Muscle layer of duodenum (tissue), 2 donors: ENCODE measurements around the gene ABL1.

Source experiments
- H3K27ac ChIP-seq: one replicate; pipeline ENCODE4 v1.7.0; 2013; ENCODE audit warnings: mild to moderate bottlenecking, low read length
- H3K27me3 ChIP-seq: one replicate; pipeline ENCODE4 v1.7.0; 2013; ENCODE audit warnings: low read depth, mild to moderate bottlenecking, control low read depth, low read length
- H3K36me3 ChIP-seq, 2 donors: one replicate each; pipeline ENCODE4 v1.7.0; 2013; ENCODE audit warnings: low read length in 2 of 2, control low read depth in 1 of 2, mild to moderate bottlenecking in 1 of 2; ENCODE audit not compliant: insufficient read depth in 2 of 2, control insufficient read depth in 1 of 2
- H3K4me1 ChIP-seq, 2 donors: one replicate each; pipeline ENCODE4 v1.7.0; 2013; ENCODE audit warnings: low read length in 2 of 2, mild to moderate bottlenecking in 2 of 2, control low read depth in 1 of 2, moderate library complexity in 1 of 2; ENCODE audit not compliant: insufficient read depth in 2 of 2, control insufficient read depth in 1 of 2
- H3K4me3 ChIP-seq, 2 donors: one replicate each; pipeline ENCODE4 v1.7.0; 2013; ENCODE audit warnings: low read length in 2 of 2, low read depth in 1 of 2, mild to moderate bottlenecking in 1 of 2
- H3K9me3 ChIP-seq, 2 donors: one replicate each; pipeline ENCODE4 v1.7.0; 2013; ENCODE audit warnings: low read length in 2 of 2, control low read depth in 1 of 2, mild to moderate bottlenecking in 1 of 2; ENCODE audit not compliant: control insufficient read depth in 1 of 2
- donor health status: healthy.

ABL1 gene

DNA sequence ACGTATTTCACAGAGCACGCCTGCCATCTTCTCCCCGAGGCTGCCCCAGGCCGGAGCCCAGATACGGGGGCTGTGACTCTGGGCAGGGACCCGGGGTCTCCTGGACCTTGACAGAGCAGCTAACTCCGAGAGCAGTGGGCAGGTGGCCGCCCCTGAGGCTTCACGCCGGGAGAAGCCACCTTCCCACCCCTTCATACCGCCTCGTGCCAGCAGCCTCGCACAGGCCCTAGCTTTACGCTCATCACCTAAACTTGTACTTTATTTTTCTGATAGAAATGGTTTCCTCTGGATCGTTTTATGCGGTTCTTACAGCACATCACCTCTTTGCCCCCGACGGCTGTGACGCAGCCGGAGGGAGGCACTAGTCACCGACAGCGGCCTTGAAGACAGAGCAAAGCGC lies 51.9 kb downstream of the ABL1 start:
- Histone ChIP-seq H3K4me1 (peaks cover 0 to 29% of the 10 kb centered on the region in 2 donors), H3K27ac (no peak overlapping the region), H3K4me3 (no peak overlapping the region), H3K9me3 (no peaks in the 10 kb centered on the region), H3K36me3 (peaks cover 58 to 90% of the 10 kb centered on the region in 2 donors), H3K27me3 (no peaks in the 10 kb centered on the region)

DNA sequence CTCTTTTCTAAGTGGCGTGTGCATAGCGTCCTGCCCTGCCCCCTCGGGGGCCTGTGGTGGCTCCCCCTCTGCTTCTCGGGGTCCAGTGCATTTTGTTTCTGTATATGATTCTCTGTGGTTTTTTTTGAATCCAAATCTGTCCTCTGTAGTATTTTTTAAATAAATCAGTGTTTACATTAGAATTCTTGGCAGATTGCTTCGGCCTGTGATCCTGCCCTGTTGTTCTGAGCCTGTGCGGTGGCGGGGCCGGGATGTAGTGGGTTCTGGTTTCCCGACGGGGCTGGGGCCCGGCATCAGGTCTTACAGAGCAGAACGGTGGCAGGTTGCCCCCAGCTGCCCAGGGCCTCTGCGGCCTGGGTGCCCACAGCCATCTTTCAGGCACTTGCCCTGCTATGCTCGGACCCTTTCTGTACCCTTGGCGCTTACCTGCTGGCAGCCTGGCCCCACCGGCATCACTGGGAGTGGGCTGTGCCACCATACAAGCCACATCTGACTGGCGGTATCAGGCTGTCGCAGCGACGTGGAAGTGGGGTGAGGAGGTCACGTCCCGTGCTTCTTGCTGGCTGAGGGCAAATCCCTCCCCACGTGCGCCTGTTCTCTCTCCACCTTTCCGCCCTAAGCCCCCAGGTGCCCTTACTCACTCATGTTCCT lies 52.6 kb downstream of the ABL1 start:
- H3K9me3 ChIP-seq, result no peaks in the 10 kb centered on the region
- no peaks in the 10 kb centered on the region for H3K27me3 ChIP-seq
- H3K27ac ChIP-seq, result no peak overlapping the region
- H3K4me1 ChIP-seq, result peaks cover 0 to 29% of the 10 kb centered on the region in 2 donors
- peaks cover 56 to 88% of the 10 kb centered on the region in 2 donors for H3K36me3 ChIP-seq
- H3K4me3 ChIP-seq, result no peak overlapping the region

DNA sequence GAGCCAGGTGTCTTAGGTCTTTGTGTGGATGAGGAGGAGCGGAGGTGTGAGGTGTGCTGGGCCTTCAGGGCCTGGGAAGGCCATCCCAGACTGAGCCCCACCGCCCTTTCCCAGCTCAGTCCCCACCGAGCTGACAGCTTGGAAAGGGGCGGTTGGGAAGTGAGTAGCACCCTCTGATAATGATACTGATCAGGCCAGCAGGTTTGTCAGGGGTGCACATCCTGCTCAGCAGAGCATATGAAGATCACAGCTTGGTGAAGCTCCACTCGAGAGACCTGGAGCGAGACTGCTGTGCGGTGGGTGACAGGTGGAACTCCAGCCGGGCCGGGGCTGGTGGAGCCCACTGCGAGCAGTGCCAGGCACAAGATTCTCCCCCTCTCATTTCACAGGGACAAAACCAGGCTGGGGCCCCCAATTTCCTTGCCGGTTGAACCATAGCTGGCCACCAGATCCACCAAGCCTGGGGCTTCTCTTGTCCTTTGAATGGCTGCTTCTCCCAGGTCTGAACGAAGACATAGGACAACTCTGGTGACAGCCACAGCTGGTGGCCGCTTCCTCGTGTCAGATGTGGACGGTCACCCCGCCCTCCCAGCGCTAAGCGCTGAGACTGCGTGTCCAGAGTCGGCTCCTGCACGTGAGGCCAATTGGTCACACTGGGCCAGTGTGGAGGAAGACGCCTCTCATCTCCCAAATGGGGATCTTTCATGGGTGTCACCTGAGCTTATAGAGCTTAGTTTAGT lies 53.3 kb downstream of the ABL1 start:
- H3K4me1 ChIP-seq, result peaks cover 0 to 34% of the 10 kb centered on the region in 2 donors
- peaks cover 62 to 87% of the 10 kb centered on the region in 2 donors for H3K36me3 ChIP-seq
- no peaks in the 10 kb centered on the region for H3K27me3 ChIP-seq
- H3K9me3 ChIP-seq, result no peaks in the 10 kb centered on the region
- H3K27ac ChIP-seq, result no peak overlapping the region
- H3K4me3 ChIP-seq, result no peak overlapping the region

DNA sequence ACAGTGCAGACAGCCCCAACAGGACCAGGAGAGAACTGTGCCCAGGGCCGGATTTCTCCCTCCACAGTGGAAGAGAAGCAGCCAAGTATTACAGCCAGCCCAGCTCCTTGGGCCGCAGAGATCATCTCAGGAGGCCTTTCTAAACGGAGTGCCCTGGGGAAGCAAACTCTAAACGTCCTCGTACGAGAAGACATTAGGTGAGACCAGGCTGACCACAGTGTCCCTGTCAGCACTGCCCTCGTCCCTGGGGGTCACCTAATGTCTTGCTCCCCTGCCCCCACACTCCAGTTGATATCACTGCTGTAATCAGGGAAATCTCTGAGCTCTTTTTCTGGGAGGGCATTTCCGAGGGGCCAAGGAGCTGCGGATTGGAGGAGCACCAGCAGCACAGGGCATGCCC lies 55.1 kb downstream of the ABL1 start:
- Histone ChIP-seq H3K27me3 (no peaks in the 10 kb centered on the region), H3K4me3 (no peak overlapping the region), H3K27ac (no peak overlapping the region), H3K4me1 (peaks cover 0 to 36% of the 10 kb centered on the region in 2 donors), H3K9me3 (no peaks in the 10 kb centered on the region), H3K36me3 (peaks cover 49 to 72% of the 10 kb centered on the region in 2 donors)

DNA sequence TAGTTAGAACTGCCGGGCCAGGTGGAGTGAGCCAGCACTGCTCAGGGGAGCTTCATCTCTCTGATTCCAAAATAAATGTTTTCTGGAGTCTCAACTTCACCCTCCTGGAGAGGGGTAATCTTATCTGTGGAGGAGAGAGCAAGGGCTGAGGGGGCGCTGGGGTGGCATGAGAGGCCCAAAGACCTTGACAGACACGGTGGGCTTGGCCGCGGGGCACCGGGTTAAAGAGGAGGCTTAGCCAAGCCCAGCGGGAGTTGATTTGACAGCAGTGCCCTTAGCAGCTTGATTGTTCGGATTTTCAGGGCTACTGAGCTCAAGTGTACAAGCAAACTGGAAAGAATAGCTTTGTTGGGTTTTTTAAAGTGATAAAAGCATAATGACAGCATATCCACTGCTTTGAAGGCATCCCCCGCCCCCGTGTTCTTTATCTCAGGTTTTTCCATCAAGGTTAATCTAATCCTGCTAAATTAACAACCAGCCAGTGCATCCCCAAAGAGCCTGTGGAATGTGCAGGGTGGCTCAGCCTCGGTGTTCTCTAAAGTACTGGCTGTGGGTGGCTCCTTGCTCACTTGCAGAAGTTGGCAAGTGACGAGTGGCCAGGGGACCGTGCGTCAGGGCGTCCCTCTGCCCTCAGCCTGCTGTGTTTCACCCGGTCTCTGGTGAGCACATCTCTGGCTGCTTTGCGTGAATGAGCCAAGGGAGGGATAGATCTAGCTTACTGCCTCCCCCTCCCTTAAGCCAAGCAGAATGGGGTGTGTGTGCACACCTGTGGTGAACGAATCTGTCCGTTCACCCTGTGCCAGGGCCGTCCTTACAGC lies 56.0 kb downstream of the ABL1 start:
- H3K36me3 ChIP-seq, result peaks cover 45 to 62% of the 10 kb centered on the region in 2 donors
- H3K4me1 ChIP-seq, result peaks cover 0 to 33% of the 10 kb centered on the region in 2 donors
- H3K27ac ChIP-seq, result no peak overlapping the region
- no peak overlapping the region for H3K4me3 ChIP-seq
- H3K27me3 ChIP-seq, result no peaks in the 10 kb centered on the region
- no peaks in the 10 kb centered on the region for H3K9me3 ChIP-seq

DNA sequence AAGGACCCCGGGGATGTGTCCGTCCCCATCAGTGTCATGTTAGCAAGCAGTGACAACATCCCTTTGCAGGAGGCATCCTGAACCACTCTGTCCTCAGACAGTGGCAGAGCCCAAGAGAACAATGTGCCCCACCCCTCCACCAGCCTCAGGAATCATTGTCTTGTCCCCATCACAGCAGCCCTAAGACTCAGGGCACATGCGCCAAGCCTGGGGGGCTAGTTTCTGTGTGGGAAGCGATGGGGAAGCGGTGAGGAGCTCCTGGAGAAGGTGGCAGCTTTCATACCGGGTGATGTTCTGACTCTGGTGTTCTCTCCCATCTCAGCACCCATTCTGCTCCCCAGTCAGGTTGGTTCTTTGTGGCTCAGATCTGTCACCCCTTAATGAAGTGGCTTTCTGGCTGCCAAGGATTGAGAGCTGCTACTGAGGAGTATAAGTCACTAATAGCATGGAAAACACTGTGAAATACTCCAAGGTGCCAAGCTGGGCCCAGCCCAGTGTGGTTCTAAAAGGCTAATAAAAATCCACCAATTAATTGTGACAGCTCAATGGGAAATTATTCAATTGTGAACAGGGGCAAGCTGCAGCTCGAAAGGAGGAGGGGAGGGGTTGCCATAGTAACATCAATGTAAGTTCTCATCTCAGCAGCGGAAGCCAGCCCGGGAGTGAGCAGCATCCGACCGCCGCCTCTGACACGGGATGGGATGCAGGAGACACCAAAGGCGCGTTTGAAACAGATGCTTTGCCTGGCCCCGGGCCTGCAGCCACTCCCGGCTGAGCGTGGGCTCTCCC lies 56.8 kb downstream of the ABL1 start:
- no peaks in the 10 kb centered on the region for H3K9me3 ChIP-seq
- H3K36me3 ChIP-seq, result peaks cover 37 to 54% of the 10 kb centered on the region in 2 donors
- no peak overlapping the region for H3K4me3 ChIP-seq
- H3K27ac ChIP-seq, result no peak overlapping the region
- peaks cover 0 to 25% of the 10 kb centered on the region in 2 donors for H3K4me1 ChIP-seq
- no peaks in the 10 kb centered on the region for H3K27me3 ChIP-seq

DNA sequence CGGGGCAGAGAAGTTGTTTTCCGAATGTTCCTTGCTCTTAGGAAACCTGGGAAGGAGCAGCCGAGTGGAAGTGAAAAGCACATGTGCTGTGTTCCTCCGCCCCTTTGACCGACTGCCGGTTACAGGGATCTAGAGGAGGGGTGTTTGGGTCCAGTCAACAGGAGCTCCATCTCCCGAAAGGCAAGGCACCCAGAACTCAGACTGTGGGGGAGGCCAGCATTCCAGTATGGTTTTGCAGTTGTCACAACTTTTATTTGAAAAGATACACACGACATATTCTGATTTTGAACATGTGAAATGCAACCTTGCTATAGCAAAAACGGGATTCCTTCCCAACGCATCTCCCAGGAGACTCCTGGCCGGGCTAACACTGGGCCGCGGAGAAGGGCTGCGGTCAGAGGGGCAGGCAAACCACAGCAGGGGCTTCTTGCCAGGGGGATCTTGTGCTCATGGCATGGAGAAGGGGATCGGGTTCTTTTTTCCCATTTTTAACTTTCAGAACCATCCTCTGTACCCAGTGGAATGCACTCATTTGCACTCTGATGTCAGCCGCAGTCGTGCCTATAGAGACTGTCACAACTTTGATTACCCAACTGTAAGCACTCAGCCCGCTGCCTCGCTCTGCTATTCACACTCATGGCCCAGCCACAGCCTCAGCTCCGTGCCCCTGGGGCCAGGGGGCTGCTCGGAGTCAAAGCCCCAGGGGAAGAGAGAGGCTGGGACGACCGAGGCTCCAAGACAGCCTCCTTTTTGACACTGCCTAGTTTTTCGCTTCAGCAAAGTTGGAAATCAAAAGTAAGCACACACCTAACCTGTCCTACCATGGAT lies 57.6 kb downstream of the ABL1 start:
- H3K4me1 ChIP-seq, result peaks cover 0 to 17% of the 10 kb centered on the region in 2 donors
- no peaks in the 10 kb centered on the region for H3K9me3 ChIP-seq
- no peak overlapping the region for H3K27ac ChIP-seq
- H3K4me3 ChIP-seq, result no peak overlapping the region
- no peaks in the 10 kb centered on the region for H3K27me3 ChIP-seq
- H3K36me3 ChIP-seq, result peaks cover 32 to 46% of the 10 kb centered on the region in 2 donors

DNA sequence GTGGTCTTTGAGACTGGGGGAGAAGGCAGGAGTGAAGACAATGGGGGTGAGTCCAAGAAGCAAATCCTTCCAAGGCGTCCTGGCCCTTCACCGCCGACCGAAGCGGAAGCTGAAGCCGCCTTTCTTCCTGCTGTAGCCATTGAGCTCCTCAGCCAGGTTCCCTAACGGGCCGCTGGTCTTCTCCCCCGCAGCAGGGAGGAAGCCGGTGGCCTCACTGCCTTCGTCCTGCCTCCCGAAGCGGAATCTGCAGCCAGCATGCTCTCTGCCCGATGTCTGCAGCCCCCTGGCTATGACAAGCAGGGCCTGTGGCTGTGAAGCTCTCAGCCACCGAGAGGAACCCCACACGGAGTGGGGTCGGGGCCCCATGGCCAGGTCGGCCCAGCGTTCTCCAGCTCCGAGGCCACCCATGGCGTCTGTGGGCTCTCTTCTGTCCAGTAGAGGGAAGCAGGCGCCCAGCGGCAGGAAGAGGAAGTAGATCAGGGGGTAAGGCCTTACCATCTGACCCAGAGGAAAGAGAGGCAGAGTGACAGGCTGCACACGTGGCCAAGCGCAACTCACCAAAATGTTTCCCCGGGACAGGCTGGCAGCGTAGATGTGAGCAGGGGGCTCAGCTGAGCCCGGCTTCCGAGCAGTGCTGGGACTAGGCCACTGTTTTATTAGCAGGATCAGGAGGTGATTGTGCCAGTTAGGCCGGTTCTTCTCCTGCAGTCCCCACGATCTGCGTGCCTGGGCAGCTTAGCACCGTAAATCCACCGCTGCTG lies 58.5 kb downstream of the ABL1 start:
- no peaks in the 10 kb centered on the region for H3K9me3 ChIP-seq
- no peak overlapping the region for H3K4me3 ChIP-seq
- peaks cover 23 to 38% of the 10 kb centered on the region in 2 donors for H3K36me3 ChIP-seq
- no peak overlapping the region for H3K27ac ChIP-seq
- H3K27me3 ChIP-seq, result no peaks in the 10 kb centered on the region
- peaks cover 0 to 15% of the 10 kb centered on the region in 2 donors for H3K4me1 ChIP-seq

DNA sequence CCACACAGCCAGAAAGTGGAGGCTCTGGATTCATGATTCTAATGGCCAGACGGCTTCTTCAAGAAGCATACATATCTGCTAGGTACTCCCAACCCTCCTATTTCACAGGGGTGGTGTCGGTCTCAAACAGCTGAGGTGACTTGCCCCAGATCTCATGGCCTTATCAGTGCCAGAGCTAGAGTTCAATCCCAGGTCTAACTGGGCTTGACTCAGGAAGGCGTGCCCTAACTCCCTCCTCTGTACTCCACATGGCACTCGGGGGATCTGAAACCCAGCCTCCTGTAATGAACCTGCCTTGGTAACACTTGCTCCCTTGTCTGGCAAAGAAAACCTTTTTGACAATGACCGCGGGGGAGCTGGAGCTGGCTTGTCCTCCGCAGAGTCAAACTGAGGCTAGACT lies 59.5 kb downstream of the ABL1 start:
- Histone ChIP-seq H3K27ac (no peak overlapping the region), H3K4me3 (no peak overlapping the region), H3K27me3 (no peaks in the 10 kb centered on the region), H3K4me1 (peaks cover 0 to 15% of the 10 kb centered on the region in 2 donors), H3K36me3 (peaks cover 19 to 32% of the 10 kb centered on the region in 2 donors), H3K9me3 (no peaks in the 10 kb centered on the region)

DNA sequence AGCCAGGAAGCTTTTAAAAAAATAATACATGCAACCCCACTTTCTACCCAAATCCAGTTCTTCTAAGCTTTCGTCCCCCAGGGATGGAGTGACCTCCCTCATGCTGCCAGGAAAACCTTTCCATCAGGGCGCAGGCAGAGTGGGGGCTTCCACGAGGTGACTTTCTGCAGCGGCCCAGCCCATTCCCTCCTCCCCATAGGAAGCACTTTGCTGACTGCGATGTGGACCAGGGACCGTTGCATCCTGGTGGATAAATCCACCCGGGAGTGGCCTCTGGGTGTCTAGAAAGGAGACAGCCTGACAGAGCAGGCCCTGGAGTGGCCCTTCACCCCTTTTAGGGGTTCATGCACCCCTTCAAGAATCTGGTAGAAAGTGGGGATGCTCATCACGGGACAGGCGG lies 60.0 kb downstream of the ABL1 start:
- H3K9me3 ChIP-seq, result no peaks in the 10 kb centered on the region
- H3K27ac ChIP-seq, result no peak overlapping the region
- no peak overlapping the region for H3K4me3 ChIP-seq
- H3K36me3 ChIP-seq, result peaks cover 18 to 28% of the 10 kb centered on the region in 2 donors
- H3K4me1 ChIP-seq, result peaks cover 0 to 15% of the 10 kb centered on the region in 2 donors
- no peaks in the 10 kb centered on the region for H3K27me3 ChIP-seq
